Stimulated activated CD4-positive, alpha-beta T cell treated with anti-CD3 and anti-CD28 coated beads, Interleukin-1b, Interleukin-23, amount 100 ng/mL, for 48 hours (primary cell): ENCODE data around the gene HLA-DQA1.
"Not testable (repeated sequence)": the region's sequence is repeated elsewhere in the genome, so short reads cannot be mapped to it uniquely, and the experiment has no call there.

Experiments used
- DNase-seq: peaks from one replicate; pipeline ENCODE4 v3.0.0-alpha.2; 2020

The HLA-DQA1 gene

GRCh38 chr6:32659856-32660595 is 22.8 kb downstream of the HLA-DQA1 start:
- no peak for DNase-seq

- DNase-seq: no peak
These were observed 24.9 kb downstream of the HLA-DQA1 start for GRCh38 chr6:32662099-32662498.

DNA sequence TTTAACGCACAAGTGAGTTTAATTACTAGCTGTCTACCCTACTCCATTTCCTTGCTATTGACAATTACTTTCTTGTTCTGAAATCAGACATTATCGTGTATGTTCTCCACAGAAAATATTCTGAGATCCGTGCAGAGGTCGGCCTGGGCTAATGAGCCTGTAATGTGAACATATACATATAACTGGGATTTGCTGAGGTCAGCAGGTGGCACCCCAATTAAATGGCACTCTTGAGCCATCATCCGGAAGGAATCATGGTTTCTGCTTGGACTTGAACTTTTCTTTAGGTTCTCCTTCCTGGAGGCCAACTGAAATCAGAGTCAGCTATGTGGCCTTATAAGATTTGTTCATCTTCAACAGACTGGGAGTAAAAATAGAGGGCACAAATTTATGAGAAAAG is 25.6 kb downstream of the HLA-DQA1 start:
- DNase-seq: no peak

DNA sequence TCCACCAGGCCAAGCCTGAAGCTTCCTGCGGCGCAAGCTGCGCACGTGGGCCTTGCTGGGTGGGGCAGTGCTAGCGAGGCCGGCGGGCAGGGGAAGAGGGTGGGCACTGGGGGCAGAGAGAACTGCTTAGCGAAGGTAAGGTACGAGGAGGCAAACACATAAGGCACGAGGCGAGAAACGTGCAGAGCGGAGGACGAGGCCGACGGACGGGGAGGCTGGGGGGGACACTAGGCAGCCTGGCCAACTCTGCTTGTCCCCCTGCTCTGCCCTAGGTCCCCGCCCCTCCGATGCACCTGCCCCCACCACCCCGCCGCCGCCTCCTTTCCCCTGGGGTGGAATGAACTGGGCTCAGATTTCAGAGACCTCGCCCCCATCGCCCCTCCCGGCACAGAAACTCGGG is 27.1 kb downstream of the HLA-DQA1 start:
- no peak for DNase-seq

DNA sequence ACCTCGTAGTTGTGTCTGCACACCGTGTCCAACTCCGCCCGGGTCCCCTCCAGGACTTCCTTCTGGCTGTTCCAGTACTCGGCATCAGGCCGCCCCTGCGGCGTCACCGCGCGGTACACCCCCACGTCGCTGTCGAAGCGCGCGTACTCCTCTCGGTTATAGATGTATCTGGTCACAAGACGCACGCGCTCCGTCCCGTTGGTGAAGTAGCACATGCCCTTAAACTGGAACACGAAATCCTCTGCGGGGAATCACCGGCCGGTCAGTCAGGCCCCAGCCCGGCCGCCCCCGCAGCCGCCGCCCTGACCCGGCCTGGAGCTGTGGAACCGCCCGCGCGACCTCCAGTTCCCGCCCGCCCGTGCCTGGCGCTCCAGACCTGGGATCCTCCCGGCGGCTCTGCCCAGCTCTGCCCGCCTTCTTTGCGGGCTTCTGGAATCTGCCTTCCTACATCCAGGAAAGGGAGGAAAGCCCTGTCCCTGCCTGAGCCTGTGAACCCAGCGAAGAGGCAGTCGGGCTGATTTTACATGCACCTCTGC is 27.7 kb downstream of the HLA-DQA1 start:
- DNase-seq: peak; percentile 36

- no peak for DNase-seq
These were observed 28.5 kb downstream of the HLA-DQA1 start for GRCh38 chr6:32665661-32666060.

GRCh38 chr6:32666420-32667300 is 29.5 kb downstream of the HLA-DQA1 start, which contains the start of gene HLA-DQB1:
HLA-DQB1 (minus strand) TSS chr6:32666657; CDS start chr6:32666607, 50 bp downstream.
- DNase-seq: peak; percentile 48

- peak; percentile 24 for DNase-seq
These were observed 31.1 kb downstream of the HLA-DQA1 start for GRCh38 chr6:32668226-32668747.

DNA sequence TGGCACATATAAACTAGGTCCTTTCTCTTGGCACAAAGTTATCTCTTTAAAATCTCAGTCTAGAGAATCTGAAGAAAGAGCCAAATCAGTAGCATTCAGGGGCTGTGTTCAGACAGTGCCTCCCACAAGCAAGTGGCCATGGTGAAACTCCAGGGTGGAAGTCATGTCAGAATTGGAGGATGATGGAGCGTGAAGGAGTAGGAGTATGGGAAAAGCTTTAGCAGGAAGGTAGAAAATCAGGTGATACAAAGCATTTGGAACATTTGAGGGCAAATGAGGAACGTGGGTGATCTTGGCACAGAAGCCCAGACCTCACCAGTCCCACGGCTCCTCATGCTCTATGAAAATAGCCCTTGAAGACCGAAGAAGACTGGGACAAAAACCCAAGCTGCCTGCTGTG is 32.0 kb downstream of the HLA-DQA1 start:
- no peak for DNase-seq

DNA sequence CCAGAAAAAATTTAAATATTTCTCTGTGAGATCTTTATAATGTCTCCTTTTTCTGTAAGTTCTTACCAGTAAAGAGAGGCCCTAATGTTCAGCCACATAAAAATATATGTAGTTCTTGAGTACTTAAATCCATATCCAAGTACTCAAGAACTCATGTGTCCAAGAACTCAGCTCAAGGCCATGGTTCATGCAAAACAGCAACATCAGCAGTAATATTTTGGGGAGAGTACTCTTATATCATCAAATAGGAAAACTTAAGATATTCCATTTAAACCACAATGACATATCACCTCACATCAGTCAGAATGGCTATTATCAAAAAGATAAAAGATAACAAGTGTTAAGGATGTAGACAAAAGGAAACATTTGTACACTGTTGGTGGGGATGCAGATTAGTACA is 32.7 kb downstream of the HLA-DQA1 start:
- DNase-seq: no peak

DNA sequence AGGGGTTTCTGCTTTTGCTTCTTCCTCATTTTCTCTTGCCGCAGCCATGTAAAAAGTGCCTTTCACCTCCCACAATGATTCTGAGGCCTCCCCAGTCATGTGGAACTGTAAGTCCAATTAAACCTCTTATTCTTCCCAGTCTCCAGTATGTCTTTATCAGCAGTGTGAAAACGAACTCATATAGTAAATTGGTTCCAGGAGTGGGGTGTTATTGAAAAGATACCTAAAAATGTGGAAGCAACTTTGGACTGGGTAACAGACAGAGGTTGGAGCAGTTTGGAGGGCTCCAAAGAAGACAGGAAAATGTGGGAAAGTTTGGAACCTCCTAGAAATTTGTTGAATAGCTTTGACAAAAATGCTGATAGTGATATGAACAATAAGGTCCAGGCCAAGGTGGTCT is 34.7 kb downstream of the HLA-DQA1 start:
- DNase-seq: not testable (repeated sequence)

- not testable (repeated sequence) for DNase-seq
These were observed 36.9 kb downstream of the HLA-DQA1 start for GRCh38 chr6:32674123-32674522.

- DNase-seq: no peak
These were observed 42.3 kb downstream of the HLA-DQA1 start for GRCh38 chr6:32679492-32679891.

GRCh38 chr6:32680055-32680454 is 42.8 kb downstream of the HLA-DQA1 start:
- no peak for DNase-seq

- DNase-seq: no peak
These were observed 47.0 kb downstream of the HLA-DQA1 start for GRCh38 chr6:32684246-32684645.

GRCh38 chr6:32685603-32686002 is 48.4 kb downstream of the HLA-DQA1 start:
- DNase-seq: no peak

GRCh38 chr6:32689531-32690501 is 52.6 kb downstream of the HLA-DQA1 start:
- no peak for DNase-seq

GRCh38 chr6:32692019-32692418 is 54.8 kb downstream of the HLA-DQA1 start:
- DNase-seq: peak; percentile 31
